Activated T-helper 2 cell treated with anti-CD3 and anti-CD28 coated beads, Interferon-gamma antibody, Interleukin-2, Interleukin-4, amounts not matched to agents 10 μg/mL and 5 μg/mL and 100 μg/mL, durations not matched to agents 14 hours and 24 hours and 36 hours (primary cell): ENCODE measurements around the gene AP1S3. TPM values are rescaled to one million over a fixed set of nuclear protein-coding genes. Genes with fewer than 3 reads are reported as not detected.

Source experiments
- DNase-seq: peaks from one replicate; pipeline ENCODE4 v3.0.0; 2021; ENCODE audit warnings: low spot score
- H3K27ac Mint-ChIP-seq: one replicate; pipeline ENCODE4 v1.8.0; 2021; ENCODE audit warnings: mixed read lengths
- H3K27me3 Mint-ChIP-seq: one replicate; pipeline ENCODE4 v1.8.0; 2021; ENCODE audit warnings: low read depth, mixed read lengths
- H3K36me3 Mint-ChIP-seq: one replicate; pipeline ENCODE4 v1.8.0; 2021; ENCODE audit warnings: low read depth, mixed read lengths
- H3K4me1 Mint-ChIP-seq: one replicate; pipeline ENCODE4 v1.8.0; 2021; ENCODE audit warnings: low read depth, mixed read lengths
- H3K4me3 Mint-ChIP-seq: one replicate; pipeline ENCODE4 v1.8.0; 2021; ENCODE audit warnings: low read depth, mild to moderate bottlenecking, moderate library complexity, mixed read lengths
- H3K9me3 Mint-ChIP-seq: one replicate; pipeline ENCODE4 v1.8.0; 2021; ENCODE audit warnings: mixed read lengths
- intact Hi-C: fragments of 100-400 bp; cut with micrococcal nuclease; formaldehyde crosslinking; loops from one replicate; pipeline ENCODE4 v1.15.1; 2023
- total RNA-seq: library from RNA; stranded (reverse); gene quantifications from 2 replicates; pipeline ENCODE4 v1.2.3, GENCODE V29; 2022

The AP1S3 gene
- total RNA-seq, 1 donor from 2014 or later = 13.9 TPM

GRCh38 chr2:223846515-223846914, 9.1 kb upstream of the AP1S3 start:
- no peak overlapping the region for H3K4me3 Mint-ChIP-seq
- no peaks in the 10 kb centered on the region for H3K27me3 Mint-ChIP-seq
- peaks cover 32% of the 10 kb centered on the region for H3K9me3 Mint-ChIP-seq
- no peak for DNase-seq
- intact Hi-C loops = no loop called here
- H3K36me3 Mint-ChIP-seq = peaks cover 47% of the 10 kb centered on the region
- no peak overlapping the region for H3K27ac Mint-ChIP-seq
- H3K4me1 Mint-ChIP-seq = peaks cover 20% of the 10 kb centered on the region

- H3K4me3 Mint-ChIP-seq = no peak overlapping the region
- DNase-seq = no peak
- no peaks in the 10 kb centered on the region for H3K27me3 Mint-ChIP-seq
- H3K4me1 Mint-ChIP-seq = peaks cover 8% of the 10 kb centered on the region
- intact Hi-C loops = no loop called here
- no peaks in the 10 kb centered on the region for H3K9me3 Mint-ChIP-seq
- peaks cover 2% of the 10 kb centered on the region for H3K36me3 Mint-ChIP-seq
- no peak overlapping the region for H3K27ac Mint-ChIP-seq
These were observed 4.2 kb upstream of the AP1S3 start for GRCh38 chr2:223841436-223842190.

GRCh38 chr2:223835701-223836532, 1.5 kb downstream of the AP1S3 start:
- Mint-ChIP-seq H3K4me1 (peaks cover 20% of the 10 kb centered on the region), H3K9me3 (no peaks in the 10 kb centered on the region), H3K27me3 (no peaks in the 10 kb centered on the region), H3K36me3 (peaks cover 4% of the 10 kb centered on the region), H3K4me3 (peak overlapping the region; percentile 92), H3K27ac (no peak overlapping the region)
- no peak for DNase-seq
- intact Hi-C loops = loop anchor here (2.0 to 5.0 kb wide), 4 partner anchors 17 to 121 kb away; partner anchors contain the start of gene MRPL44

- DNase-seq = no peak
- Mint-ChIP-seq H3K4me3 (no peak overlapping the region), H3K4me1 (peaks cover 22% of the 10 kb centered on the region), H3K9me3 (no peaks in the 10 kb centered on the region), H3K27ac (no peak overlapping the region), H3K27me3 (no peaks in the 10 kb centered on the region), H3K36me3 (peaks cover 4% of the 10 kb centered on the region)
- intact Hi-C loops = no loop called here
These were observed 3.0 kb downstream of the AP1S3 start for GRCh38 chr2:223834431-223834830.

- Mint-ChIP-seq H3K4me3 (no peak overlapping the region), H3K27ac (no peak overlapping the region), H3K27me3 (no peaks in the 10 kb centered on the region), H3K9me3 (no peaks in the 10 kb centered on the region), H3K36me3 (peaks cover 4% of the 10 kb centered on the region), H3K4me1 (peaks cover 17% of the 10 kb centered on the region)
- no peak for DNase-seq
- intact Hi-C loops = no loop called here
These were observed 5.0 kb downstream of the AP1S3 start for GRCh38 chr2:223832241-223832903.

GRCh38 chr2:223829128-223829527, 8.3 kb downstream of the AP1S3 start:
- Mint-ChIP-seq H3K4me1 (peaks cover 5% of the 10 kb centered on the region), H3K36me3 (peaks cover 11% of the 10 kb centered on the region), H3K4me3 (no peak overlapping the region), H3K27ac (no peak overlapping the region), H3K9me3 (no peaks in the 10 kb centered on the region), H3K27me3 (no peaks in the 10 kb centered on the region)
- intact Hi-C loops = no loop called here
- no peak for DNase-seq

GRCh38 chr2:223828314-223828713, 9.1 kb downstream of the AP1S3 start:
- Mint-ChIP-seq H3K9me3 (no peaks in the 10 kb centered on the region), H3K4me1 (peaks cover 5% of the 10 kb centered on the region), H3K27ac (no peak overlapping the region), H3K27me3 (no peaks in the 10 kb centered on the region), H3K36me3 (peaks cover 7% of the 10 kb centered on the region), H3K4me3 (no peak overlapping the region)
- DNase-seq = no peak
- intact Hi-C loops = no loop called here

GRCh38 chr2:223826995-223827394, 10.4 kb downstream of the AP1S3 start:
- intact Hi-C loops = no loop called here
- no peaks in the 10 kb centered on the region for H3K27me3 Mint-ChIP-seq
- DNase-seq = no peak
- no peaks in the 10 kb centered on the region for H3K9me3 Mint-ChIP-seq
- no peak overlapping the region for H3K4me3 Mint-ChIP-seq
- H3K36me3 Mint-ChIP-seq = peaks cover 7% of the 10 kb centered on the region
- no peak overlapping the region for H3K27ac Mint-ChIP-seq
- peaks cover 5% of the 10 kb centered on the region for H3K4me1 Mint-ChIP-seq

GRCh38 chr2:223824301-223824700, 13.1 kb downstream of the AP1S3 start:
- peaks cover 7% of the 10 kb centered on the region for H3K36me3 Mint-ChIP-seq
- no peaks in the 10 kb centered on the region for H3K4me1 Mint-ChIP-seq
- H3K27ac Mint-ChIP-seq = no peak overlapping the region
- H3K4me3 Mint-ChIP-seq = no peak overlapping the region
- H3K9me3 Mint-ChIP-seq = no peaks in the 10 kb centered on the region
- intact Hi-C loops = no loop called here
- DNase-seq = no peak
- H3K27me3 Mint-ChIP-seq = no peaks in the 10 kb centered on the region

GRCh38 chr2:223822818-223823217, 14.6 kb downstream of the AP1S3 start:
- H3K27me3 Mint-ChIP-seq = no peaks in the 10 kb centered on the region
- no peaks in the 10 kb centered on the region for H3K9me3 Mint-ChIP-seq
- H3K4me3 Mint-ChIP-seq = no peak overlapping the region
- H3K4me1 Mint-ChIP-seq = no peaks in the 10 kb centered on the region
- no peak for DNase-seq
- H3K36me3 Mint-ChIP-seq = peaks cover 7% of the 10 kb centered on the region
- intact Hi-C loops = no loop called here
- no peak overlapping the region for H3K27ac Mint-ChIP-seq

GRCh38 chr2:223820549-223820948, 16.8 kb downstream of the AP1S3 start:
- Mint-ChIP-seq H3K4me1 (no peaks in the 10 kb centered on the region), H3K27me3 (no peaks in the 10 kb centered on the region), H3K9me3 (no peaks in the 10 kb centered on the region), H3K4me3 (no peak overlapping the region), H3K36me3 (peaks cover 3% of the 10 kb centered on the region), H3K27ac (no peak overlapping the region)
- intact Hi-C loops = no loop called here
- DNase-seq = no peak

GRCh38 chr2:223819891-223820290, 17.5 kb downstream of the AP1S3 start:
- intact Hi-C loops = no loop called here
- H3K9me3 Mint-ChIP-seq = no peaks in the 10 kb centered on the region
- H3K4me1 Mint-ChIP-seq = peaks cover 4% of the 10 kb centered on the region
- H3K4me3 Mint-ChIP-seq = no peak overlapping the region
- H3K27me3 Mint-ChIP-seq = no peaks in the 10 kb centered on the region
- DNase-seq = no peak
- no peak overlapping the region for H3K27ac Mint-ChIP-seq
- H3K36me3 Mint-ChIP-seq = no peaks in the 10 kb centered on the region
